ENCODE measurements around the gene KCNE3. TPM values are rescaled to one million over a fixed set of nuclear protein-coding genes. Genes with fewer than 3 reads are reported as not detected.
A peak's percentile ranks its signal among the peaks of the same experiment; 100 is the strongest.
"Not testable (repeated sequence)": the region's sequence is repeated elsewhere in the genome, so short reads cannot be mapped to it uniquely, and the experiment has no call there.

KCNE3 gene
- total RNA-seq, 1 experiment from 2014 or later: not detected

GRCh38 chr11:74417379-74417804 is 50.0 kb downstream of the KCNE3 start:
- no peaks in the 10 kb centered on the region for H3K36me3 ChIP-seq (ENCODE audit: control insufficient read depth in 1 of 2, insufficient read depth in 2 of 2, low read length in 2 of 2)
- H3K9me3 ChIP-seq (ENCODE audit: control insufficient read depth in 1 of 2, insufficient read depth in 1 of 2, low read depth in 1 of 2, low read length in 2 of 2): no peaks in the 10 kb centered on the region
- DNase-seq (ENCODE audit: low read depth, low spot score) (no peak), ATAC-seq (no peak)
- ChIA-PET RAD21 (ENCODE audit: low non-redundant PET in 1 of 2, low total read pairs in 2 of 2, uncharacterized antibody in 2 of 2, unreplicated experiment in 2 of 2) (no interaction called here), POLR2A (interaction anchor here (0.8 kb wide), 1 partner anchor 19 kb away, joined by 8 read pairs; the partner anchor contains the start of gene PGM2L1), CTCF (interaction anchor here (0.9 kb wide), 1 partner anchor 36 kb away, joined by 3 read pairs; no protein-coding TSS in a partner anchor)
- H3K4me1 ChIP-seq (ENCODE audit: control insufficient read depth in 1 of 2, insufficient read depth in 2 of 2, low read length in 2 of 2): peaks cover 24 to 31% of the 10 kb centered on the region in 2 experiments
- no TSS peak for BruUV-seq (replicated peaks)
- H4K20me1 ChIP-seq (ENCODE audit: insufficient read depth): no peaks in the 10 kb centered on the region
- intact Hi-C loops (cut with micrococcal nuclease): no loop called here
- H2AFZ ChIP-seq (ENCODE audit: low read depth, low read length, poor library complexity, severe bottlenecking): no peak overlapping the region
- H3K4me2 ChIP-seq (ENCODE audit: low read length): peak overlapping the region; percentile 7; the same call in 1 of the 2 replicates
- H3K4me3 ChIP-seq (replicated peaks in 1 of 2; ENCODE audit: low read depth in 1 of 2, low read length in 2 of 2): no peak overlapping the region
- TF ChIP-seq SP1 (IDR thresholded peaks at IDR 0.05; ENCODE audit: low read depth) (no peak), EZH2 (IDR thresholded peaks at IDR 0.05) (no peak), CBX3 (IDR thresholded peaks at IDR 0.05; ENCODE audit: low read depth) (no peak), JUND (IDR thresholded peaks at IDR 0.05) (no peak), CEBPB (IDR thresholded peaks at IDR 0.05; ENCODE audit: low read depth) (no peak), MAX (IDR thresholded peaks at IDR 0.05) (no peak), FOSL1 (IDR thresholded peaks at IDR 0.05; ENCODE audit: low read depth) (no peak), EZH2phosphoT487 (IDR thresholded peaks at IDR 0.05; ENCODE audit: borderline replicate concordance) (no peak), YY1 (IDR thresholded peaks at IDR 0.05; ENCODE audit: extremely low read depth, insufficient replicate concordance, low read depth, low read length) (no peak), ZBTB33 (IDR thresholded peaks at IDR 0.05; ENCODE audit: extremely low read depth, insufficient replicate concordance, low read length) (no peak), ELF1 (IDR thresholded peaks at IDR 0.05; ENCODE audit: borderline replicate concordance, low read depth) (no peak), ZFX (IDR thresholded peaks at IDR 0.05) (no peak), POLR2AphosphoS5 (IDR thresholded peaks at IDR 0.05; ENCODE audit: low read depth, low read length) (no peak), EGR1 (IDR thresholded peaks at IDR 0.05; ENCODE audit: low read depth) (no peak), ZNF274 (IDR thresholded peaks at IDR 0.05; ENCODE audit: low read depth, low read length) (no peak), SRF (IDR thresholded peaks at IDR 0.05; ENCODE audit: low read depth) (no peak), POLR2A (IDR thresholded peaks at IDR 0.05; ENCODE audit: borderline replicate concordance, extremely low read depth, insufficient read depth, insufficient read length) (no peak), TCF7L2 (IDR thresholded peaks at IDR 0.05; ENCODE audit: borderline replicate concordance, extremely low read depth, insufficient read depth, insufficient read length) (no peak), SIN3A (IDR thresholded peaks at IDR 0.05; ENCODE audit: low read depth) (no peak)
- TF ChIP-seq, protein P1, sequence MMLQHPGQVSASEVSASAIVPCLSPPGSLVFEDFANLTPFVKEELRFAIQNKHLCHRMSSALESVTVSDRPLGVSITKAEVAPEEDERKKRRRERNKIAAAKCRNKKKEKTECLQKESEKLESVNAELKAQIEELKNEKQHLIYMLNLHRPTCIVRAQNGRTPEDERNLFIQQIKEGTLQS (IDR thresholded peaks at IDR 0.05): no peak
- no peaks in the 10 kb centered on the region for H3K79me2 ChIP-seq (ENCODE audit: insufficient read depth, low read length)
- no peaks in the 10 kb centered on the region for H3K9me2 ChIP-seq (ENCODE audit: insufficient read depth)
- H3K27ac ChIP-seq (ENCODE audit: low read depth, low read length): peak overlapping the region; percentile 38
- no peaks in the 10 kb centered on the region for H3K27me3 ChIP-seq (ENCODE audit: insufficient read depth, low read length)
- no peak overlapping the region for H3K9ac ChIP-seq (ENCODE audit: low read length)

DNA sequence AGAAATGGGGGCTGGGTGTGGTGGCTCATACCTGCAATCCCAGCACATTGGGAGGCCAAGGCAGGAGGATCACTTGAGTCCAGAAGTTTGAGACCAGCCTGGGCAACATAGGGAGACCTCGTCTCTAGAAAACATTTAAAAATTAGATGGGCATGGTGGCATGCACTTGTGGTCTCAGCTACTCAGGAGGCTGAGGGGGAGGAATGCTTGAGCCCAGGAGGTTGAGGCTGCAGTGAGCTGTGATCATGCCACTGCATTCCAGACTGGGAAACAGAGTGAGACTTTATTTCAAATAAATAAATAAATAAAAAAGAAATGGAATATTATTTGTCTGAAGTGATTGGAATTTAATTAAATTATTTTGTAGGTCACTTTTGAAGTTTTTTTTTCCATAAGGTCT is 50.4 kb downstream of the KCNE3 start:
- intact Hi-C loops (cut with micrococcal nuclease); H3K9me3 ChIP-seq (ENCODE audit: control insufficient read depth in 1 of 2, insufficient read depth in 1 of 2, low read depth in 1 of 2, low read length in 2 of 2); H2AFZ ChIP-seq (ENCODE audit: low read depth, low read length, poor library complexity, severe bottlenecking); DNase-seq (ENCODE audit: low read depth, low spot score); H4K20me1 ChIP-seq (ENCODE audit: insufficient read depth); ATAC-seq; H3K9me2 ChIP-seq (ENCODE audit: insufficient read depth); H3K79me2 ChIP-seq (ENCODE audit: insufficient read depth, low read length); H3K4me3 ChIP-seq (replicated peaks in 1 of 2; ENCODE audit: low read depth in 1 of 2, low read length in 2 of 2); H3K27ac ChIP-seq (ENCODE audit: low read depth, low read length); H3K36me3 ChIP-seq (ENCODE audit: control insufficient read depth in 1 of 2, insufficient read depth in 2 of 2, low read length in 2 of 2); CTCF ChIA-PET; H3K27me3 ChIP-seq (ENCODE audit: insufficient read depth, low read length); H3K9ac ChIP-seq (ENCODE audit: low read length); RAD21 ChIA-PET (ENCODE audit: low non-redundant PET in 1 of 2, low total read pairs in 2 of 2, uncharacterized antibody in 2 of 2, unreplicated experiment in 2 of 2); BruUV-seq (replicated peaks): not testable (repeated sequence)
- peaks cover 24 to 31% of the 10 kb centered on the region in 2 experiments for H3K4me1 ChIP-seq (ENCODE audit: control insufficient read depth in 1 of 2, insufficient read depth in 2 of 2, low read length in 2 of 2)
- POLR2A ChIA-PET: interaction anchor here (1.9 kb wide), 1 partner anchor 18 kb away, joined by 4 read pairs; the partner anchor contains the start of gene PGM2L1
- H3K4me2 ChIP-seq (ENCODE audit: low read length): peak overlapping the region; percentile 7; the same call in 1 of the 2 replicates

Data from HCT116 (cell line).